Skeletal muscle cell (primary cell): ENCODE data around the gene ZFAND3.
A peak's percentile ranks its signal among the peaks of the same experiment; 100 is the strongest.
"Not testable (repeated sequence)": the region's sequence is repeated elsewhere in the genome, so short reads cannot be mapped to it uniquely, and the experiment has no call there.

Experiments used
- DNase-seq: peaks from one replicate; pipeline ENCODE4 v3.0.0-alpha.2; 2010; ENCODE audit warnings: low read depth
- H3K4me3 ChIP-seq: 2 replicates; pipeline ENCODE4 v1.5.1; 2011; ENCODE audit warnings: low read depth, mild to moderate bottlenecking, control low read depth, low read length, moderate library complexity

ZFAND3 gene

GRCh38 chr6:37880602-37881001 is 61.1 kb downstream of the ZFAND3 start:
- H3K4me3 ChIP-seq, DNase-seq: not testable (repeated sequence)

- DNase-seq: no peak
- H3K4me3 ChIP-seq: no peak overlapping the region
Observed at GRCh38 chr6:37882292-37882691, 62.8 kb downstream of the ZFAND3 start.

GRCh38 chr6:37882724-37883413 is 63.3 kb downstream of the ZFAND3 start:
- no peak overlapping the region for H3K4me3 ChIP-seq
- DNase-seq: peak; percentile 36

- no peak overlapping the region for H3K4me3 ChIP-seq
- DNase-seq: no peak
Observed at GRCh38 chr6:37884548-37884947, 65.0 kb downstream of the ZFAND3 start.

GRCh38 chr6:37889051-37889450 is 69.5 kb downstream of the ZFAND3 start:
- DNase-seq: no peak
- H3K4me3 ChIP-seq: no peak overlapping the region

- no peak for DNase-seq
- no peak overlapping the region for H3K4me3 ChIP-seq
Observed at GRCh38 chr6:37889486-37889885, 70.0 kb downstream of the ZFAND3 start.

GRCh38 chr6:37891072-37891471 is 71.5 kb downstream of the ZFAND3 start:
- H3K4me3 ChIP-seq: no peak overlapping the region
- no peak for DNase-seq

- H3K4me3 ChIP-seq: no peak overlapping the region
- DNase-seq: no peak
Observed at GRCh38 chr6:37893257-37893656, 73.7 kb downstream of the ZFAND3 start.

- not testable (repeated sequence) for H3K4me3 ChIP-seq, DNase-seq
Observed at GRCh38 chr6:37893734-37894133, 74.2 kb downstream of the ZFAND3 start.

- H3K4me3 ChIP-seq: no peak overlapping the region
- DNase-seq: no peak
Observed at GRCh38 chr6:37894585-37894984, 75.1 kb downstream of the ZFAND3 start.

GRCh38 chr6:37897321-37897720 is 77.8 kb downstream of the ZFAND3 start:
- H3K4me3 ChIP-seq: no peak overlapping the region
- DNase-seq: no peak

GRCh38 chr6:37897818-37898515 is 78.4 kb downstream of the ZFAND3 start:
- no peak overlapping the region for H3K4me3 ChIP-seq
- DNase-seq: no peak

- no peak overlapping the region for H3K4me3 ChIP-seq
- no peak for DNase-seq
Observed at GRCh38 chr6:37903351-37904340, 84.1 kb downstream of the ZFAND3 start.

GRCh38 chr6:37904590-37904989 is 85.1 kb downstream of the ZFAND3 start:
- DNase-seq: no peak
- H3K4me3 ChIP-seq: no peak overlapping the region

- no peak overlapping the region for H3K4me3 ChIP-seq
- no peak for DNase-seq
Observed at GRCh38 chr6:37906121-37906520, 86.6 kb downstream of the ZFAND3 start.

- H3K4me3 ChIP-seq: no peak overlapping the region
- DNase-seq: no peak
Observed at GRCh38 chr6:37910998-37911397, 91.5 kb downstream of the ZFAND3 start.

- no peak for DNase-seq
- no peak overlapping the region for H3K4me3 ChIP-seq
Observed at GRCh38 chr6:37913210-37913609, 93.7 kb downstream of the ZFAND3 start.

GRCh38 chr6:37915463-37915862 is 95.9 kb downstream of the ZFAND3 start:
- no peak for DNase-seq
- H3K4me3 ChIP-seq: no peak overlapping the region

GRCh38 chr6:37916149-37916548 is 96.6 kb downstream of the ZFAND3 start:
- no peak for DNase-seq
- H3K4me3 ChIP-seq: no peak overlapping the region

GRCh38 chr6:37916675-37917074 is 97.1 kb downstream of the ZFAND3 start:
- DNase-seq: no peak
- no peak overlapping the region for H3K4me3 ChIP-seq
